ENCODE measurements around the gene PMM1.

- TF ChIP-seq EP300 (conservative IDR thresholded peaks at IDR 0.05; ENCODE audit: poor library complexity, severe bottlenecking): no peak
- no peak for TF ChIP-seq EZH2 (IDR thresholded peaks at IDR 0.05; ENCODE audit: borderline replicate concordance, insufficient read depth, low read length, poor library complexity, severe bottlenecking)
- TF ChIP-seq CTCF (IDR thresholded peaks at IDR 0.05; ENCODE audit: poor library complexity, severe bottlenecking): no peak
- TF ChIP-seq SMC3 (conservative IDR thresholded peaks at IDR 0.05; ENCODE audit: poor library complexity): no peak
- TF ChIP-seq REST (IDR thresholded peaks at IDR 0.05; ENCODE audit: borderline replicate concordance): no peak
- TF ChIP-seq POLR2AphosphoS5 (IDR thresholded peaks at IDR 0.05): no peak
Measured at GRCh38 chr22:41638748-41639147, 49.1 kb upstream of the PMM1 start.

Measured in neural cell (in vitro differentiated cells).